SU-DHL-6 (cell line): ENCODE measurements around the gene FGFRL1.

Experiments used
- EZH2phosphoT487 ChIP-seq: fragments of 200-600 bp; sonication (generic), shearing (Covaris generic); conservative IDR thresholded peaks from 2 replicates; pipeline ENCODE4 v1.6.1; 2018; ENCODE audit warnings: mild to moderate bottlenecking, antibody characterized with exemption, low read length, moderate library complexity, mixed read lengths
- TF ChIP-seq, protein P1 (sequence below): fragments of 200-600 bp; sonication (generic); IDR thresholded peaks from one replicate; pipeline ENCODE4 v1.5.1; 2017; ENCODE audit warnings: antibody characterized with exemption, mild to moderate bottlenecking, low read length, moderate library complexity; ENCODE audit not compliant: insufficient read depth, poor library complexity, severe bottlenecking

DNA sequence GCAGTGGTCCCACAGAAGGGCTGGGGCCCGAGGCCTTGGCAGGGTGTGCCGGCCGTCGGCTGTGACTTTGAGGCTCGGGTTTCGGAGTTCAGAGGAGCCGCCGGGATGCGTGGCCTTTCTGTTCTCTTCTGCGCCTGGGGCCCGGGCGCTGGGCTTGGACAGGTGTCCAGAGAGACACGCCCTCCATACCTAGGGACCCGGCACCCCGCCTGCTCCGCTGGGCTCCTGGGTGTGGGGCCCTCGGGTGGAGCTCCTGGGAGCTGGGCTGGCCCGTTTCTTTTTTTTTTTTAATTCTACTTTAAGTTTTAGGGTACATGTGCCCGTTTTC lies 11.3 kb downstream of the FGFRL1 start:
- TF ChIP-seq, protein P1, sequence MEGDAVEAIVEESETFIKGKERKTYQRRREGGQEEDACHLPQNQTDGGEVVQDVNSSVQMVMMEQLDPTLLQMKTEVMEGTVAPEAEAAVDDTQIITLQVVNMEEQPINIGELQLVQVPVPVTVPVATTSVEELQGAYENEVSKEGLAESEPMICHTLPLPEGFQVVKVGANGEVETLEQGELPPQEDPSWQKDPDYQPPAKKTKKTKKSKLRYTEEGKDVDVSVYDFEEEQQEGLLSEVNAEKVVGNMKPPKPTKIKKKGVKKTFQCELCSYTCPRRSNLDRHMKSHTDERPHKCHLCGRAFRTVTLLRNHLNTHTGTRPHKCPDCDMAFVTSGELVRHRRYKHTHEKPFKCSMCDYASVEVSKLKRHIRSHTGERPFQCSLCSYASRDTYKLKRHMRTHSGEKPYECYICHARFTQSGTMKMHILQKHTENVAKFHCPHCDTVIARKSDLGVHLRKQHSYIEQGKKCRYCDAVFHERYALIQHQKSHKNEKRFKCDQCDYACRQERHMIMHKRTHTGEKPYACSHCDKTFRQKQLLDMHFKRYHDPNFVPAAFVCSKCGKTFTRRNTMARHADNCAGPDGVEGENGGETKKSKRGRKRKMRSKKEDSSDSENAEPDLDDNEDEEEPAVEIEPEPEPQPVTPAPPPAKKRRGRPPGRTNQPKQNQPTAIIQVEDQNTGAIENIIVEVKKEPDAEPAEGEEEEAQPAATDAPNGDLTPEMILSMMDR: no peak
- no peak for TF ChIP-seq EZH2phosphoT487
